ENCODE data around the gene MAFF. TPM values are rescaled to one million over a fixed set of nuclear protein-coding genes. Genes with fewer than 3 reads are reported as not detected.

MAFF gene
- total and polyA plus RNA-seq, 9 of the 15 experiments (the other 6 are each of a cell fraction or from before 2014, with no cell fraction given), result 0.51 to 8.0 (median 5.4) TPM

DNA sequence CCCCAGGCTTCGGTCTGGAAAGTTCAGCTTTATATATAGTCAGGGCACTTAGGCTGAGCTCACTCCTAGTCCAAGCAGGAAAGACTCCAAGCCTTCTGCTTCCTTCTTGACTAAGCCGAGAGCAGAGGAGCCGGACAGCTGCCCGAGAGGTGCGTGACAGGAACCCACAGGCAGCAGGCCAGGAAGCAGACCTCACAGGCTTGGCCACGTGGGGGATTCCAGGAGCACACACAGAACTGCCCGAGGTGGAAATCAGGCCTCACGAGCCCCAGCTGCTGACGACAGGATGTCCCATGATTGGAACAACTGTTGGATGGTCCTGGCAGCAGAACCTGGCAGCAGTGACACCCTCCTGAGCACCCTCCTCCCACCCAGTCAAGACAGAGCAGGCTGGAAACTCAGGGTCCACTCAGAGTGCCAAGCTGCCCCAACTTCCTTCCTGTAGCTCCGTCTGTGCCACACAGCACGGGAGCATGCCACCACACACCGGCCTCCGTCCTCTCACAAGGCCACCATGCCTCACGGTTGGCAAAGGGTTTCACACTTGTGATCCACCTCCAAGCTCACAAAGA lies 25.5 kb upstream of the MAFF start (continued):
- no peak for TF ChIP-seq RREB1 (CRISPR knock-in tag; IDR thresholded peaks at IDR 0.05)
- TF ChIP-seq, protein P1, sequence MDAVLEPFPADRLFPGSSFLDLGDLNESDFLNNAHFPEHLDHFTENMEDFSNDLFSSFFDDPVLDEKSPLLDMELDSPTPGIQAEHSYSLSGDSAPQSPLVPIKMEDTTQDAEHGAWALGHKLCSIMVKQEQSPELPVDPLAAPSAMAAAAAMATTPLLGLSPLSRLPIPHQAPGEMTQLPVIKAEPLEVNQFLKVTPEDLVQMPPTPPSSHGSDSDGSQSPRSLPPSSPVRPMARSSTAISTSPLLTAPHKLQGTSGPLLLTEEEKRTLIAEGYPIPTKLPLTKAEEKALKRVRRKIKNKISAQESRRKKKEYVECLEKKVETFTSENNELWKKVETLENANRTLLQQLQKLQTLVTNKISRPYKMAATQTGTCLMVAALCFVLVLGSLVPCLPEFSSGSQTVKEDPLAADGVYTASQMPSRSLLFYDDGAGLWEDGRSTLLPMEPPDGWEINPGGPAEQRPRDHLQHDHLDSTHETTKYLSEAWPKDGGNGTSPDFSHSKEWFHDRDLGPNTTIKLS (IDR thresholded peaks at IDR 0.05; ENCODE audit: borderline replicate concordance, low read depth), result no peak
- no peak for TF ChIP-seq ZNF561 (CRISPR knock-in tag; conservative IDR thresholded peaks at IDR 0.05)
- no peak for TF ChIP-seq ETS2 (tag; IDR thresholded peaks at IDR 0.05; ENCODE audit: borderline replicate concordance, poor library complexity, severe bottlenecking)
- TF ChIP-seq ZNF140 (CRISPR knock-in tag; IDR thresholded peaks at IDR 0.05), result no peak
